ENCODE measurements around the gene HOXB2. TPM values are rescaled to one million over a fixed set of nuclear protein-coding genes. Genes with fewer than 3 reads are reported as not detected.

The HOXB2 gene
- total RNA-seq, 1 experiment from 2014 or later = not detected

GRCh38 chr17:48502901-48503300 lies 42.0 kb downstream of the HOXB2 start:
- peaks cover 21 to 29% of the 10 kb centered on the region in 2 experiments for H3K4me1 Mint-ChIP-seq

More at GRCh38 chr17:48502901-48503300, 42.0 kb downstream of the HOXB2 start:
- Histone ChIP-seq H4K5ac (ENCODE audit: insufficient read length, low read depth, low read length) (no peak overlapping the region), H3K79me1 (ENCODE audit: insufficient read depth, low read depth, low read length, poor library complexity, severe bottlenecking) (no peaks in the 10 kb centered on the region), H2BK5ac (ENCODE audit: insufficient read length, low read length) (no peak overlapping the region), H3K4ac (ENCODE audit: low read depth, low read length) (no peak overlapping the region), H2AK5ac (ENCODE audit: insufficient read length, low read length) (no peak overlapping the region), H3K27me3 (ENCODE audit: insufficient read depth, low read length) (peaks cover 3% of the 10 kb centered on the region; the same call in 1 of the 2 replicates), H3K79me2 (ENCODE audit: insufficient read depth, low read length) (no peaks in the 10 kb centered on the region), H4K20me1 (ENCODE audit: control insufficient read depth, insufficient read depth, insufficient read length) (no peaks in the 10 kb centered on the region), H3K23ac (ENCODE audit: insufficient read length, low read depth, low read length) (no peak overlapping the region), H3K27ac (ENCODE audit: insufficient read length, low read depth, low read length) (no peak overlapping the region), H3K23me2 (ENCODE audit: insufficient read length, low read depth, low read length, poor library complexity, severe bottlenecking) (no peaks in the 10 kb centered on the region), H2BK15ac (ENCODE audit: low read depth, low read length) (no peak overlapping the region), H3K4me1 (ENCODE audit: insufficient read depth, low read length) (no peaks in the 10 kb centered on the region), H4K8ac (replicated peaks; ENCODE audit: insufficient read length, low read depth, low read length) (no peak overlapping the region), H2BK12ac (ENCODE audit: insufficient read length, low read depth, low read length) (no peak overlapping the region), H4K91ac (ENCODE audit: insufficient read length, low read depth, low read length) (no peak overlapping the region), H2BK20ac (ENCODE audit: low read depth, low read length, poor library complexity, severe bottlenecking) (no peak overlapping the region), H3K18ac (ENCODE audit: insufficient read length, low read depth, low read length) (no peak overlapping the region), H3K14ac (ENCODE audit: insufficient read depth, low read length) (no peak overlapping the region), H3K4me2 (ENCODE audit: insufficient read depth, insufficient read length, low read length) (no peak overlapping the region), H3K9me3 (ENCODE audit: control insufficient read depth, low read depth, low read length) (no peaks in the 10 kb centered on the region), H3K9ac (ENCODE audit: extremely low read depth, insufficient read length, low read length) (no peak overlapping the region), H3K56ac (ENCODE audit: insufficient read length, low read depth, low read length) (no peak overlapping the region), H2AFZ (ENCODE audit: low read length) (no peak overlapping the region), H3T11ph (ENCODE audit: low read length) (no peak overlapping the region), H2BK120ac (ENCODE audit: low read depth, low read length, poor library complexity, severe bottlenecking) (no peak overlapping the region)
- DNase-seq = no peak
- peaks cover 91% of the 10 kb centered on the region for H3K27me3 Mint-ChIP-seq (ENCODE audit: low read depth)
- no CpG with 5 or more reads among the region's 4 CpGs for WGBS (ENCODE audit: extremely low coverage, insufficient read length, low lambda C conversion rate)
- H3K4me3 Mint-ChIP-seq = no peak overlapping the region
- no peak overlapping the region for H3K27ac Mint-ChIP-seq
- no peak for TF ChIP-seq CTCF (conservative IDR thresholded peaks at IDR 0.05)
- H3K9me3 Mint-ChIP-seq = no peaks in the 10 kb centered on the region
- no peaks in the 10 kb centered on the region for H3K36me3 Mint-ChIP-seq (ENCODE audit: insufficient read depth in 1 of 3, low read depth in 3 of 3)
